Embryonic facial prominence (tissue), 1 donor: ENCODE measurements around the gene SEPHS2.
"Not testable (repeated sequence)": the region's sequence is repeated elsewhere in the genome, so short reads cannot be mapped to it uniquely, and the experiment has no call there.

Experiments used
- DNase-seq: peaks from one replicate; pipeline ENCODE4 v3.0.0-alpha.2; 2016; ENCODE audit errors: extremely low spot score

The SEPHS2 gene

DNA sequence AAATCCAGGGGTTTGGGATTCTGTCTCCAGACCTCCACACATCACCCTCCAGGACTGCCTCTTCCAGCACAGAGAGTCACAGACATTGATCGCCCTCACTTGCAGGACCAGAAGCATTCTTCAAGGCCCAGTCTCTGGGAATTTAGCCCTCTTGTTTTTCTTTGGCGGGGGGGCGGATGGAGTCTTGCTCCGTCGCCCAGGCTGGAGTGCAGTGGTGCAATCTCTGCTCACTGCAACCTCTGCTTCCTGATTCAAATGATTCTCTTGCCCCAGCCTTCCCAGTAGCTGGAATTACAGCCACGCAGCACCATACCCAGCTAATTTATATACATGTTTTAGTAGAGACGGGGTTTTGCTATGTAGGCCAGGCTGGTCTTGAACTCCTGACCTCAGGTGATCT lies 18.4 kb upstream of the SEPHS2 start:
- no peak for DNase-seq

GRCh38 chr16:30461426-30461825 lies 15.8 kb upstream of the SEPHS2 start:
- not testable (repeated sequence) for DNase-seq

- DNase-seq: no peak
Observed at GRCh38 chr16:30459456-30459855, 13.8 kb upstream of the SEPHS2 start.

- DNase-seq: no peak
Observed at GRCh38 chr16:30458561-30459394, 13.1 kb upstream of the SEPHS2 start.

DNA sequence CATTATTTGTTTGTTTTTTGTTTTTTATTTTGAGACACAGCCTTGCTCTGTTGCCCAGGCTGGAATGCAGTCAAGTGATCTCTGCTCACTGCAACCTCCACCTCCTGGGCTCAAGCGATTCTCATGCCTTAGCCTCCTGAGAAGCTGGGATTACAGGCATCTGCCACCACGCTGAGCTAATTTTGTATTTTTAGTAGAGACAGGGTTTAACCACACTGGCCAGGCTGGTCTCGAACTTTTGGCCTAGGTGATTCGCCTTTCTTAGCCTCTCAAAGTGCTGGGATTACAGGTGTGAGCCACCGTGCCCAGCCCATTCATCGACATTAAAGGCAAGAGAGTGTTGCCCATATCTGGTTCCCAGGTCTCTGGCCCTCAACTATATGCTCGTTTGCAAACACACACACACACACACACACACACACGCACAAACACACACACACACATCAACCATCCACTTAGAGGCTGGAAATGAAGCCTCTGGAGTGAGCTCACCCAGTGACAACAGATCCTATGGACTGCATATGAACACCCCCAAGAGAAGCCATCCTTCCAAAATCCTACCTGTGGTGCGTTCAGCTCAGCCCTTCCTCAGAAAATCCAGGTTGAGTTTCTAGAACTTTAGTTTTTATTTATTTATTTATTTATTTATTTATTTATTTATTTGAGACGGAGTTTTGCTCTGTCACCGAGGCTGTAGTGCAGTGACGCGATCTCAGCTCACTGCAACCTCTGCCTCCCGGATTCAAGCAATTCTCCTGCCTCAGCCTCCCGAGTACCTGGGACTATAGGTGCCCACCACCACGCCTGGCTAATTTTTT lies 12.3 kb upstream of the SEPHS2 start:
- DNase-seq: no peak

GRCh38 chr16:30457256-30457655 lies 11.6 kb upstream of the SEPHS2 start:
- DNase-seq: no peak

DNA sequence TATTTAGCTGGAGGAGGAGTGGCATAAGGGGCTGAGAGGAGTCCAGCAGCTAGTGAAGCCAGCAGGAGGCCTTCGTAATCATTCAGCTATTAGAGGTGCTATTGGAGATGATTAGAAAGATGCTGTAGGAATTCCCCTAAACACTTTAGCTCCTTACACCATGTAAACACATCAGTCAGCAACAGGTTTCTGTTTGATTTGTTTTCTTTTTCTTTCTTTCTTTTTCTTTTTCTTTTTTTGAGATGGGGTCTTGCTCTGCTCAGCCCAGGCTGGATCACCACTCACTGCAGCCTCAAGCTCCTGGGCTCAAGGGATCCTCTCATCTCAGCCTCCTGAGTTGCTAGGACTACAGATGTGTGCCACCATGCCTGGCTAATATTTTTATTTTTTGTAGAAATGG lies 10.6 kb upstream of the SEPHS2 start:
- no peak for DNase-seq

DNA sequence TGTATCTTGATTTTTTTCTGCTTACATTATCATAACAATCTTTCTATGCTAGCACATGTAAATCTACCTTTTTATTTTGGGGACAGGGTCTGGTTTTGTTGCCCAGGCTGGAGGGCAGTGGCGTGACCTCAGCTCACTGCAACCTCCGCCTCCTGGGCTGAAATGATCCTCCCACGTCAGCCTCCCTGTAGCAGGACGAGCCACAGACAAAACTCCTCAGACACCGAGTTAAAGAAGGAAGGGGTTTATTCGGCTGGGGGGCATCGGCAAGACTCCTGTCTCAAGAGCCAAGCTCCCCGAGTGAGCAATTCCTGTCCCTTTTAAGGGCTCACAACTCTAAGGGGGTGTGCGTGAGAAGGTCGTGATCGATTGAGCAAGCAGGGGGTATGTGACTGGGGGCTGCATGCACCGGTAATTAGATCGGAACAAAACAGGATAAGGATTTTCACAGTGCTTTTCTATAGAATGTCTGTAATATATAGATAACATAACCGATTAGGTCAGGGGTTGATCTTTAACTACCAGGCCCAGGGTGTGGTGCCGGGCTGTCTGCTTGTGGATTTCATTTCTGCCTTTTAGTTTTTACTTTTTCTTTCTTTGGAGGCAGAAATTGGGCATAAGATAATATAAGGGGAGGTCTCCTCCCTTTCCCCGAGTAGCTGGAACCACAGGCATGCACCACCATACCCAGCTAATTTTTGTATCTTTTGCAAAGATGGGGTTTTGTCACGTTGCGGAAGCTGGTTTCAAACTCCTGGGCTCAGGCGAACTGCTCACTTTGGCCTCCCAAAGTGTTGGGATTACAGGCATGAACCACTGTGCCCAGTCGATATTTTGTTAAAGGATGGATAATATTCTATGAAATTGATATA lies 7.3 kb upstream of the SEPHS2 start:
- not testable (repeated sequence) for DNase-seq

DNA sequence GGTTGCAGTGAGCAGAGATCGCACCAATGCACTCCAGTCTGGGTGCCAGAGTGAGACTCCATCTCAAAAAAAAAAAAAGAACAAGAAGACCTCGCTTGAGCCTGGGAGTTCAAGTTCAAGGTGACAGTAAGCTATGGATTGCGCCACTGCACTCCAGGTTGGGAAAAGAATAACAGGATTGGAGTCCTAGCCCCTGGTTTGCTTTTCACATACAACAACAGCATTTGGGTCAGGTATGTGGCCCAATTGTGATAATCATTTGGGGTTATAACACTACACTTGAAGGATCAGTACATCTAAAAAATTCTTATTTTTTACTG lies 3.4 kb upstream of the SEPHS2 start:
- DNase-seq: no peak

DNA sequence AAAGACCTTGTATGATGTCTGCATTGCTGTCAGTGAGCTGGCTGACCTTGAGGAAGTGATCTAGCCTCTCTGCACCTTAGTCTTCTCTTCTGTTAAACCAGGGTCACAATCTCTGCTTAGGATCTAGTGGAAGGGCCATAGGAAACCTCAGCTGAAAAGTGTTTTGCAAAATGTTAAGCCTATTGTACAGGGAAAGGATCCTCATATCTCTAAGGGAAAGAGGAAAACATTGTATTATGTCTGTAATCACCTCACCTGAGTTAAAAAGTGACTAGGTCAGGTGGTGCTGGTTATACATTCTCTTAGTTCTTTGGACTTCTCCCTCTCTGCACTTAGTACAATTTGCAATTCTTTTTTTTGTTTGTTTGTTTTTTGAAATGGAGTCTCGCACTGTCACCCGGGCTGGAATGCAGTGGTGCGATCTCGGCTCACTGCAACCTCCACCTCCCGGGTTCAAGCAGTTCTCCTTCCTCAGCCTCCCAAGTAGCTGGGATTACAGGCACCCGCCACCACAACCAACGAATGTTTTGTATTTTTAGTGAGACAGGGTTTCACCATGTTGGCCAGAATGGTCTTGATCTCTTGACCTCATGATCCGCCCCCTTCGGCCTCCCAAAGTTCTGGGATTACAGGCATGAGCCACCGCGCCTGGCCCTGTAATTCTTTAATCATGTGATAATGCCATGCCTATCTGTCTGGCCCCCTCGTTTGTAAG lies 2.0 kb upstream of the SEPHS2 start:
- no peak for DNase-seq

DNA sequence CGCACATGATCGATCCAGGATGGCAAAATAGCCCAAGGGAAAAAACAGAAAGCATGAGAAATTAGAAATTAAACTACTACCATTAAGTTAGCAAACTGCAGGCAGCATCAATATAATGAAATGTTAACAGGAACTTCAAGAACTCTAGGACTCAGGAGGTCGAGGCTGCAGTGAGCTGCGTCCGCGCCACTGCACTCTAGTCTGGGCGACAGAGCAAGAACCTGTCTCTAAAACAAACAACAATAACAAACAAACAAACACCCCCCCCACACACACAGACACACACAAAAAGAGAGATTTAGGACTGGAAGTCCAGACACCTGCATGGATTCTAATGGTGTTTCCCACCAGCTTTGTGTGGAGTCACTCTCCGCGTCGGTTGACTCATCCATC lies 525 bp upstream of the SEPHS2 start:
- no peak for DNase-seq

GRCh38 chr16:30445149-30445407 lies 596 bp downstream of the SEPHS2 start:
- no peak for DNase-seq

GRCh38 chr16:30444231-30445148 lies 1.2 kb downstream of the SEPHS2 start:
- no peak for DNase-seq

GRCh38 chr16:30443631-30444030 lies 2.0 kb downstream of the SEPHS2 start:
- DNase-seq: no peak

DNA sequence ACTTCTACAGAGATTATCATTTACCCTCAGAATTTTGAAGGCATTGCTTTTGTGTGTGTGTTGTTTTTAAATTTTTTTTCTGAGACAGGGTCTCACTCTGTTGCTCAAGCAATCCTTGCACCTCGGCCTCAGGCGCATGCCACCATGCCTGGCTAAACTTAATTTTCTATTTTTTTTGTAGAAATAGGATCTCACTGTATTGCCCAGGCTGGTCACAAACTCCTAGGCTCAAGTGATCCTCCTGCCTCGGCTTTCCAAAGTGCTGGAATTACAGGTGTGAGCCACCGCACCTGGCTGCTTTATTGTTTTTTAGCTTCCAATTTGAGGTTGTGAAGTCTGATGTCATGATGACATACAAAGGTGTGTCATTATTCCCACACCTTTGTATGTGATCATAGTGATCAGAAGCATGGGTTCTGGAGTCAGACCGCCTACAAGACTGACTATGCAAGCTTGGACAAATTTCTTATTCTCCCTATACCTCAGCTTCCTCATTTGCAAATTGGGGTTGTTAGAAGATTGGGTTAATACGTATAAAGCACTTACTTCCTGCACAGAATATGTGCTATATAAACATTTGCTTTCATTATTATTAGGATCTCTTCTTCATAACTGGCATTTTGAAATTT lies 5.8 kb downstream of the SEPHS2 start:
- DNase-seq: no peak

GRCh38 chr16:30438835-30439234 lies 6.8 kb downstream of the SEPHS2 start:
- no peak for DNase-seq

DNA sequence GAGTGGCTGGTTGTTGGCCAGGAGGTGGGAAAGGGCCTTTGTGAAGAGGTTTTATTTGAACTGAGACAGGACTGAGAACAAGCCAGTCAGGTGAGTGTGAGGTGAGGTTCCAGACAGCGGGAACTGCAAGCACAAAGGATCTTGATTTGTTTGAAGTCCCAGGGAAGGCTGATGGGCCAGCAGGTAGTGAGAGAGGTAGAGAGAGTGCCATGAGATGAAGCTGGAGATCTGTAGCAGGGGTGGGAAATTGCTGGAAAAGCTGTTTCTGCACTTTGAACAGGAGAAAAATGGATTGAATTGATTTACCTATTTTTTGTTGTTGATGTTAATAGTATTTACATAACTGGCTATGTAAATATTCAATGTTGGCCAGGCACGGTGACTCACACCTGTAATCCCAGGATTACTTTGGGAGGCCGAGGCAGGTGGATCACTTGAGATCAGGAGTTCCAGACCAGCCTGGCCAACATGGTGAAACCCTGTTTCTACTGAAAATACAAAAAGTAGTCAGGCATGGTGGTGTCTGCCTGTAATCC lies 8.1 kb downstream of the SEPHS2 start:
- DNase-seq: no peak

- DNase-seq: no peak
Observed at GRCh38 chr16:30434852-30435251, 10.8 kb downstream of the SEPHS2 start.

- DNase-seq: no peak
Observed at GRCh38 chr16:30430428-30430970, 15.2 kb downstream of the SEPHS2 start.
